ENCODE data around the gene RNASE13. TPM values are rescaled to one million over a fixed set of nuclear protein-coding genes. Genes with fewer than 3 reads are reported as not detected.

The RNASE13 gene
- total RNA-seq, 1 experiment from 2014 or later: not detected

DNA sequence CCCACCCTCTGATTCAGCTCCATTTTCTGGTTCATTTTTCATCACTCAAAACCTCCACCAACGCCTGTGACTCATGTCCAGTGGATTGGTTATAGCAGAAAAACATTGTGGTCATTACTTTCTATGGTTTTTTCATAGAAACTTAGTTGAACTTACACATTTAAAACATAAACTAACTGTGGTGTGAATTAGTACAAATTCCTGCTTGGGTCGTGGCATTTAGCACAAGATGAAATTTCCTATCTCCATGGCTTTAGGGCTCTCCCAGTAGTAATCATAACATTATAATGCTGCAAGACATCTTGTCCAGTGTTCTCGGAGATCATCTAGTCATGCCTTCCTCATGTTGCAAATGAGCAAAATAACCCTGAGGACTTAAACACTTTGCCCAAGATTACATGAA is 14.7 kb upstream of the RNASE13 start:
- H3K4me3 ChIP-seq (ENCODE audit: low read depth, low read length, poor library complexity, severe bottlenecking): no peak overlapping the region
- intact Hi-C loops (cut with micrococcal nuclease; ENCODE audit: unreplicated experiment): no loop called here
- TF ChIP-seq, protein P1, sequence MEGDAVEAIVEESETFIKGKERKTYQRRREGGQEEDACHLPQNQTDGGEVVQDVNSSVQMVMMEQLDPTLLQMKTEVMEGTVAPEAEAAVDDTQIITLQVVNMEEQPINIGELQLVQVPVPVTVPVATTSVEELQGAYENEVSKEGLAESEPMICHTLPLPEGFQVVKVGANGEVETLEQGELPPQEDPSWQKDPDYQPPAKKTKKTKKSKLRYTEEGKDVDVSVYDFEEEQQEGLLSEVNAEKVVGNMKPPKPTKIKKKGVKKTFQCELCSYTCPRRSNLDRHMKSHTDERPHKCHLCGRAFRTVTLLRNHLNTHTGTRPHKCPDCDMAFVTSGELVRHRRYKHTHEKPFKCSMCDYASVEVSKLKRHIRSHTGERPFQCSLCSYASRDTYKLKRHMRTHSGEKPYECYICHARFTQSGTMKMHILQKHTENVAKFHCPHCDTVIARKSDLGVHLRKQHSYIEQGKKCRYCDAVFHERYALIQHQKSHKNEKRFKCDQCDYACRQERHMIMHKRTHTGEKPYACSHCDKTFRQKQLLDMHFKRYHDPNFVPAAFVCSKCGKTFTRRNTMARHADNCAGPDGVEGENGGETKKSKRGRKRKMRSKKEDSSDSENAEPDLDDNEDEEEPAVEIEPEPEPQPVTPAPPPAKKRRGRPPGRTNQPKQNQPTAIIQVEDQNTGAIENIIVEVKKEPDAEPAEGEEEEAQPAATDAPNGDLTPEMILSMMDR (conservative IDR thresholded peaks at IDR 0.05; ENCODE audit: low read depth, low read length): no peak
- no peak for TF ChIP-seq EZH2 (IDR thresholded peaks at IDR 0.05; ENCODE audit: borderline replicate concordance, low read depth, low read length, poor library complexity, severe bottlenecking)
- DNase-seq (ENCODE audit: low spot score): no peak
- ChIA-PET POLR2A (ENCODE audit: low non-redundant PET) (no interaction called here), CTCF (no interaction called here)
- H3K36me3 ChIP-seq (ENCODE audit: insufficient read depth, low read length, poor library complexity, severe bottlenecking): no peaks in the 10 kb centered on the region
- H3K9me3 ChIP-seq (ENCODE audit: low read depth, low read length, poor library complexity, severe bottlenecking): no peaks in the 10 kb centered on the region
- BruUV-seq (replicated peaks): no TSS peak
- H3K27ac ChIP-seq (ENCODE audit: low read depth, low read length, poor library complexity, severe bottlenecking): no peak overlapping the region
- no peaks in the 10 kb centered on the region for H3K4me1 ChIP-seq (ENCODE audit: insufficient read depth, low read length, poor library complexity, severe bottlenecking)
- no peaks in the 10 kb centered on the region for H3K27me3 ChIP-seq (replicated peaks; ENCODE audit: insufficient read depth, low read depth, low read length, poor library complexity)

DNA sequence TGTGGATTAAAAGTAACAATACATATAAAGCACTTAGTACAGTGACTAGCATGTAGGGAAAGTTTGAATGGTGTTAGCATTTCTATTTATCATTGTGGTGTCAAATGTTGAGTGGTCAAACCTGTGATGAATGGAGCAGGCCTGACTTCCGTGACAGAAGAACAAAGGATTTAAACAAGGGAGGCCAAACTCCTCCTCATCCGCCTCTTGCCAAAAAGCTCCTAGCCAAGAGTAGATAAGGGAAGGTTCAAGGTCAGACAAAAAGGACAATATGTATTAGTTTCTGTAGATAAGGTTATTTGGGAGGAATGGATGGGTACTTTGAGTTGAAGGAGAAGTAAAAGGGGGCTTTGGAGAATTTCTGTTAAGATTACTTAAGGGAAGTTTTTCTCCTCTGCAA is 14.0 kb upstream of the RNASE13 start:
- Histone ChIP-seq H3K27ac (ENCODE audit: low read depth, low read length, poor library complexity, severe bottlenecking) (no peak overlapping the region), H3K27me3 (replicated peaks; ENCODE audit: insufficient read depth, low read depth, low read length, poor library complexity) (no peaks in the 10 kb centered on the region), H3K36me3 (ENCODE audit: insufficient read depth, low read length, poor library complexity, severe bottlenecking) (no peaks in the 10 kb centered on the region), H3K4me1 (ENCODE audit: insufficient read depth, low read length, poor library complexity, severe bottlenecking) (no peaks in the 10 kb centered on the region), H3K4me3 (ENCODE audit: low read depth, low read length, poor library complexity, severe bottlenecking) (no peak overlapping the region), H3K9me3 (ENCODE audit: low read depth, low read length, poor library complexity, severe bottlenecking) (no peaks in the 10 kb centered on the region)
- intact Hi-C loops (cut with micrococcal nuclease; ENCODE audit: unreplicated experiment): no loop called here
- CTCF ChIA-PET: no interaction called here
- POLR2A ChIA-PET (ENCODE audit: low non-redundant PET): no interaction called here
- BruUV-seq (replicated peaks): no TSS peak
- TF ChIP-seq, protein P1 (conservative IDR thresholded peaks at IDR 0.05; ENCODE audit: low read depth, low read length): no peak
- TF ChIP-seq EZH2 (IDR thresholded peaks at IDR 0.05; ENCODE audit: borderline replicate concordance, low read depth, low read length, poor library complexity, severe bottlenecking): no peak
- no peak for DNase-seq (ENCODE audit: low spot score)

DNA sequence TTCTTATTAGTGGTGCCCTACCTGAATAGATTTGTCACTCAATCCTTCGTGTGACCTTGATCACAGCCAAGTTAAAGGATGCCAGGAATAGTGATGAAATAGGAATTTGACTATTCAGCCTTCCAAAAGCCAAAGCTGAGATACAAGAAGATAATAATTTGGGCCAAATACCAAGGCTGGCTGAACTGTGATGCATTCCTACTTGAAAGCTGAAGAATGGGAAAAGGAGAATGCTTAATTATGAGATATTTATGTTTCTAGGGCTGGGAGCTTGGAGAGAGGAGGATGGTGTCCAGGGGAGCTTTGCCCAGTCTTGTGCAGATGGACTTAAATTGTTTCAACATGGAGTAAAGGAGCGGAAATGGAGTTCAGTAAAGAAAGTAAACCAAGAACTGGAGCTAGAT is 12.8 kb upstream of the RNASE13 start:
- BruUV-seq (replicated peaks): no TSS peak
- CTCF ChIA-PET: no interaction called here
- no peak for DNase-seq (ENCODE audit: low spot score)
- TF ChIP-seq EZH2 (IDR thresholded peaks at IDR 0.05; ENCODE audit: borderline replicate concordance, low read depth, low read length, poor library complexity, severe bottlenecking): no peak
- TF ChIP-seq, protein P1 (conservative IDR thresholded peaks at IDR 0.05; ENCODE audit: low read depth, low read length): no peak
- H3K27me3 ChIP-seq (replicated peaks; ENCODE audit: insufficient read depth, low read depth, low read length, poor library complexity): no peaks in the 10 kb centered on the region
- intact Hi-C loops (cut with micrococcal nuclease; ENCODE audit: unreplicated experiment): no loop called here
- H3K4me1 ChIP-seq (ENCODE audit: insufficient read depth, low read length, poor library complexity, severe bottlenecking): no peaks in the 10 kb centered on the region
- H3K4me3 ChIP-seq (ENCODE audit: low read depth, low read length, poor library complexity, severe bottlenecking): no peak overlapping the region
- H3K36me3 ChIP-seq (ENCODE audit: insufficient read depth, low read length, poor library complexity, severe bottlenecking): no peaks in the 10 kb centered on the region
- H3K27ac ChIP-seq (ENCODE audit: low read depth, low read length, poor library complexity, severe bottlenecking): no peak overlapping the region
- H3K9me3 ChIP-seq (ENCODE audit: low read depth, low read length, poor library complexity, severe bottlenecking): no peaks in the 10 kb centered on the region
- POLR2A ChIA-PET (ENCODE audit: low non-redundant PET): no interaction called here
